ENCODE measurements around the gene UTP14A.
A peak's percentile ranks its signal among the peaks of the same experiment; 100 is the strongest.

The UTP14A gene

GRCh38 chrX:129932016-129932820, 26.3 kb downstream of the UTP14A start:
- Mint-ChIP-seq H3K4me3 (peak overlapping the region; percentile 92), H3K27ac (peak overlapping the region; percentile 97), H3K27me3 (no peaks in the 10 kb centered on the region), H3K4me1 (peaks cover 6% of the 10 kb centered on the region), H3K9me3 (no peaks in the 10 kb centered on the region), H3K36me3 (peaks cover 1% of the 10 kb centered on the region)
- DNase-seq (ENCODE audit: low spot score in 2 of 2) (peak; percentile 57 to 58), ATAC-seq (ENCODE audit: low read depth) (peak; percentile 67)

DNA sequence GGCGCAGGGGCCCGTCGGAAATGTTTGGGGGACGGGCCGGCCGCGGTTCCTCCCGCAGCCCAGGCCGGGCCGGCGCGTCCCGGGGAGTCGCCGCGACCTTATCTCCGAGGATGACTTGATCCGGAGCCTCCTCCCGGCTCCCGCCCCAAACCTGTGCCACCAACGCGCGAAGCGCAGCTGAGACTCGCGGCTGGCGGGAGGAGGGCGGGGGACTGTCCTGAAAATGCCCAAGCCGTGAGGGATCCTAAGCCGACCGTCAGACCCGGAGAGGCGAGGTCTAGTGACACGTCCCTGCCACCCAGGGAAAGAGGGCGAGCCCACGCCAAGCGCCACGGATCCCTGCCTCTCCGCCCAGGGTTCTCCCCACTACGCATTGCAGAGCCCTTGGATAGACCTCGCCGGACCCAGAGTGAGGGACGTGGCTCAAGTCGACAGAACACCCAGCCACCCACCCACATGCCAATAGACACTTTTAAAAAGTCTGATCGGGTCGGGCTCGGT, 26.9 kb downstream of the UTP14A start:
- Mint-ChIP-seq H3K4me3 (peak overlapping the region; percentile 78), H3K4me1 (peaks cover 6% of the 10 kb centered on the region), H3K27ac (no peak overlapping the region), H3K9me3 (no peaks in the 10 kb centered on the region), H3K36me3 (no peaks in the 10 kb centered on the region), H3K27me3 (no peaks in the 10 kb centered on the region)
- no peak for ATAC-seq (ENCODE audit: low read depth)
- DNase-seq (ENCODE audit: low spot score in 2 of 2): no peak

- H3K4me1 Mint-ChIP-seq: peaks cover 6% of the 10 kb centered on the region
- no peak overlapping the region for H3K27ac Mint-ChIP-seq
- H3K9me3 Mint-ChIP-seq: no peaks in the 10 kb centered on the region
- H3K27me3 Mint-ChIP-seq: no peaks in the 10 kb centered on the region
- ATAC-seq (ENCODE audit: low read depth): no peak
- no peaks in the 10 kb centered on the region for H3K36me3 Mint-ChIP-seq
- H3K4me3 Mint-ChIP-seq: peak overlapping the region; percentile 71
- no peak for DNase-seq (ENCODE audit: low spot score in 2 of 2)
Measured at GRCh38 chrX:129933700-129934099, 27.7 kb downstream of the UTP14A start.

- ATAC-seq (ENCODE audit: low read depth) (no peak), DNase-seq (ENCODE audit: low spot score in 2 of 2) (no peak)
- Mint-ChIP-seq H3K27me3 (no peaks in the 10 kb centered on the region), H3K4me1 (peaks cover 6% of the 10 kb centered on the region), H3K9me3 (no peaks in the 10 kb centered on the region), H3K36me3 (no peaks in the 10 kb centered on the region), H3K27ac (no peak overlapping the region), H3K4me3 (no peak overlapping the region)
Measured at GRCh38 chrX:129934461-129934860, 28.5 kb downstream of the UTP14A start.

- H3K4me3 Mint-ChIP-seq: no peak overlapping the region
- H3K36me3 Mint-ChIP-seq: no peaks in the 10 kb centered on the region
- no peaks in the 10 kb centered on the region for H3K27me3 Mint-ChIP-seq
- no peak overlapping the region for H3K27ac Mint-ChIP-seq
- H3K9me3 Mint-ChIP-seq: no peaks in the 10 kb centered on the region
- H3K4me1 Mint-ChIP-seq: peaks cover 6% of the 10 kb centered on the region
- ATAC-seq (ENCODE audit: low read depth): no peak
- no peak for DNase-seq (ENCODE audit: low spot score in 2 of 2)
Measured at GRCh38 chrX:129934952-129935351, 29.0 kb downstream of the UTP14A start.

DNA sequence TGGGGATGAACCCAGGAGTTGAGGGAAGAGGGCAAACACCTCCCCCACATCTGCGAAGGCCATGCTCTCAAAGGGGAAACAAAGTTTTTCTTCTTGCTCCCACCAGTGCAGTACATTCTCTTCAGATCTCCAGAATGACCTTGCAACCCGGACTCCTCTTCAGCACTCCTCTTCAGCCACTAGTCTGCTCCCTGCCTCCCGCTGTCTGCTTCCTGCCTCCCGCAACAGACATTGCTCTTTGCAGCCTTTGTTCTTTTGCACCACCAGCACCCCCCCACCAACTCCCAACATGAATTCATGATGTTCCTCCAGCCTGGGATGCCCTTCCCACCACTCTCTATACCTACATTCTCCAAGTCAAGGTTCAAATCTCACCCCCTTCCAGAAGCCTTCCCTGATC, 32.1 kb downstream of the UTP14A start:
- Mint-ChIP-seq H3K36me3 (no peaks in the 10 kb centered on the region), H3K4me3 (no peak overlapping the region), H3K9me3 (no peaks in the 10 kb centered on the region), H3K4me1 (peaks cover 2% of the 10 kb centered on the region), H3K27ac (no peak overlapping the region), H3K27me3 (peaks cover 2% of the 10 kb centered on the region)
- ATAC-seq (ENCODE audit: low read depth) (no peak), DNase-seq (ENCODE audit: low spot score in 2 of 2) (no peak)

DNA sequence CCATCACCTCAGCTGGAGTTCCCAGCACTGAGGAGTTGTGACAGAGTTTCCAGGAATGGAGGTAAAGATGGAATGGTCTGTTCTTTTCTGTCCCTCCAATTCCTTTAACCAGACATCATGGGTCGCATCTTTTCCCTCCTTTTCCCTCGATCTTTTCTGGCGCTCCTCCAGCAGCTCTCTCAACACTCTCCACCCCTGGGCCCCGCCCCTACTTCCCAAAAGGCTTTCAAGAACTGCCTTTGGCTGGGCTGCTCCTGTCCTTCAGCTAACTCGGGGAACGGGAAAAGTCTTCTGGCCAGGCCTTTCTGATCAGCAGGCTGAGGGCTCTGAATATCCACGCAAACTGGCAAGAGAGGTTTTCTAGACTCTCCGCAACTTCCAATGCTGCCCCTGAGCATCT, 34.0 kb downstream of the UTP14A start:
- Mint-ChIP-seq H3K27ac (no peak overlapping the region), H3K27me3 (peaks cover 2% of the 10 kb centered on the region), H3K9me3 (no peaks in the 10 kb centered on the region), H3K4me1 (no peaks in the 10 kb centered on the region), H3K36me3 (no peaks in the 10 kb centered on the region), H3K4me3 (no peak overlapping the region)
- ATAC-seq (ENCODE audit: low read depth) (no peak), DNase-seq (ENCODE audit: low spot score in 2 of 2) (no peak)

DNA sequence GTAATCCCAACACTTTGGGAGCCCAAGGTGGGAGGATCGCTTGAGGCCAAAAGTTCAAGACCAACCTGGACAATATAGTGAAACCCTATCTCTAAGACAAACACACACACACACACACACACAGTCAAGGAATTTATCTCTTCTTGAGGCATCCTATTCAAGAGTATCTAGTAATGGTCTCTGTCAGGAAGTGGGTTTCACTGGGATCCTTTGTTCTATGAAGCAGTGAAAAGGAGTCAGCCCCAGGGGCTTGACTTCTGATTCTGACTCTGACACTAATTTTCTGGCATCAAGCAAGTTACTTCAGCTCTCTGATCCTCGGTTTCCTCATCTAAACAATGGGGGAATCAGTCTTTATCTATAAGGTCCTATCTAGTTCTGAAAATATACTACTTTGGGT, 34.8 kb downstream of the UTP14A start:
- H3K9me3 Mint-ChIP-seq: no peaks in the 10 kb centered on the region
- no peaks in the 10 kb centered on the region for H3K36me3 Mint-ChIP-seq
- no peak overlapping the region for H3K27ac Mint-ChIP-seq
- no peak overlapping the region for H3K4me3 Mint-ChIP-seq
- H3K4me1 Mint-ChIP-seq: no peaks in the 10 kb centered on the region
- ATAC-seq (ENCODE audit: low read depth): no peak
- H3K27me3 Mint-ChIP-seq: peaks cover 2% of the 10 kb centered on the region
- no peak for DNase-seq (ENCODE audit: low spot score in 2 of 2)

GRCh38 chrX:129945131-129945530, 39.2 kb downstream of the UTP14A start:
- Mint-ChIP-seq H3K9me3 (no peaks in the 10 kb centered on the region), H3K27me3 (peaks cover 2% of the 10 kb centered on the region), H3K27ac (no peak overlapping the region), H3K4me3 (no peak overlapping the region), H3K36me3 (no peaks in the 10 kb centered on the region), H3K4me1 (no peaks in the 10 kb centered on the region)
- DNase-seq (ENCODE audit: low spot score in 2 of 2): no peak
- ATAC-seq (ENCODE audit: low read depth): no peak

DNA sequence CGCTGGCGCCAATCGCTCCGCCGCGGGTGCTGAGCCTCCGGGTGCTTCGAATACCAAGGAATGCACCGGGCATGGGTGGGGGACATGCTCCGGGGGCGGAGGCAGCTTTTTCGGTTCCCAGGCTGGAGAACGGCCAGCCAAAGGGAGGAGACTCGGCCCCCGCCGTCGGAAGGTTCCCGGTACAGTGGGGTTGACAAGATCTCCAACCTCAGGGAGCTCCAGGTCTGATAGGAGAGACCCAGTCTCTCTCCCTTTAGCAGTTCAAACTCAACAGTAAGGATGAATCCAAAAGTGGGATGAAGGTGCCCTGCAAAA, 47.3 kb downstream of the UTP14A start:
- H3K4me1 Mint-ChIP-seq: peaks cover 18% of the 10 kb centered on the region
- ATAC-seq (ENCODE audit: low read depth): no peak
- no peaks in the 10 kb centered on the region for H3K9me3 Mint-ChIP-seq
- H3K27ac Mint-ChIP-seq: peak overlapping the region; percentile 99
- no peaks in the 10 kb centered on the region for H3K27me3 Mint-ChIP-seq
- DNase-seq (ENCODE audit: low spot score in 2 of 2): no peak
- H3K4me3 Mint-ChIP-seq: peak overlapping the region; percentile 87
- peaks cover 2% of the 10 kb centered on the region for H3K36me3 Mint-ChIP-seq

DNA sequence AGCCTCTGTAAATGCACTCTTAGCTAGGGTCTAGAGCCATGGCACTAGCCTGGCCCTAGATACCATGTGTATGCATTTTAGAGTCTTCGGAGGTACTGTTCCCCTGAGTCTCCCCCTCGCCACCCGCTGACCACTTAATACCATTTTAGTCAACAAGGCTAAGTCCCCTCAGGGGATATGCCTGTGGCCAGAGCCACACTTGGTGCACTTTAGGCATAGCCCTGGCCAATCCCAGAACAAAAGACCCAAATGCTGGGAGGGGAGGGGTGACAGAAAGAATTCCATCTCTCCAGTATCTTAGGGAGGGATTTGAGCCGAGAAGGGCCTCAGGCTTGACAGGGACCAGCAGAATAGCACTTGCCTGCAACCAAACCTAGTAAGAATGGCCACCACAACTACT, 47.9 kb downstream of the UTP14A start:
- no peak overlapping the region for H3K27ac Mint-ChIP-seq
- no peaks in the 10 kb centered on the region for H3K27me3 Mint-ChIP-seq
- no peaks in the 10 kb centered on the region for H3K9me3 Mint-ChIP-seq
- no peak for ATAC-seq (ENCODE audit: low read depth)
- peaks cover 18% of the 10 kb centered on the region for H3K4me1 Mint-ChIP-seq
- H3K4me3 Mint-ChIP-seq: peak overlapping the region; percentile 44
- DNase-seq (ENCODE audit: low spot score in 2 of 2): no peak
- peaks cover 2% of the 10 kb centered on the region for H3K36me3 Mint-ChIP-seq

DNA sequence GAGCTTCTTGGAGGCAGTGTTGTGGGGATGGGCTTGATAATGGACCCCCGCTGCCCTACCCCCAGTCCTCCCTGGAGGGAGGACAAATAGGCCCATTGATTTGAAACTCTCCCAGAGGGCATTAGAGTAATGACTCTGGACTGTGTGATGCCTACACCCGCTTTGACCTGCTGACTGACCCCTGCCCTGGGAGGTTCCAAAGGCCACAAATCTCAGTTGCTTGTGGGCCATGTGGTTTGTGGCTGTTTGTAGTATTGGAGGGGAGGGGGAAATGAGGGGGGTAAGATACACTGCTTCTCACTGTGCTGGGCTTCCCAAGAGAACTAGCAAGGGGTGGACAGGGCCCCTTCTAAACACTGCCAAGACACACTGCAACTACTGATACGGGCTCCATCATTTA, 48.8 kb downstream of the UTP14A start:
- DNase-seq (ENCODE audit: low spot score in 2 of 2) (no peak), ATAC-seq (ENCODE audit: low read depth) (no peak)
- Mint-ChIP-seq H3K27ac (no peak overlapping the region), H3K4me1 (peaks cover 19% of the 10 kb centered on the region), H3K4me3 (no peak overlapping the region), H3K27me3 (no peaks in the 10 kb centered on the region), H3K36me3 (peaks cover 2% of the 10 kb centered on the region), H3K9me3 (no peaks in the 10 kb centered on the region)

DNA sequence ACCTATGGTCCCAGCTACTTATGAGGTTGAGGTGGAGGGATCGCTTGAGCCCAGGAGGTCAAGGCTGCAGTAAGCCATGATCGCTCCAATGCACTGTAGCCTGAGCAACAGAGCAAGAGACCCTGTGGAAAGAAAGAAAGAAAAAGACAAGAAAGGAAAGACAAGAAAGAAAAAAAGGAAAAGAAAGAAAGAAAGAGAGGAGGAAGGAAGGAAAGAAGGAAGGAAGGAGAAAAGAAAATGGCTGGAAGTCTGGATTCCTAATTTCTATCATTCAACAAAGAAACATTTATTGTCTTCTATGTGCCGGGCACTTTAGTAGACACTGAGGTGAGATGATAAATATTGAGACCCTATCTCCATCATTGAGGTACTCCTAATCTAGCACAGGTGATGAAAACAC, 49.7 kb downstream of the UTP14A start:
- DNase-seq (ENCODE audit: low spot score in 2 of 2) (no peak), ATAC-seq (ENCODE audit: low read depth) (no peak)
- Mint-ChIP-seq H3K36me3 (peaks cover 2% of the 10 kb centered on the region), H3K27ac (no peak overlapping the region), H3K4me3 (peak overlapping the region; percentile 51), H3K9me3 (no peaks in the 10 kb centered on the region), H3K27me3 (no peaks in the 10 kb centered on the region), H3K4me1 (peaks cover 22% of the 10 kb centered on the region)

- H3K27me3 Mint-ChIP-seq: no peaks in the 10 kb centered on the region
- no peak for DNase-seq (ENCODE audit: low spot score in 2 of 2)
- peaks cover 2% of the 10 kb centered on the region for H3K36me3 Mint-ChIP-seq
- peak overlapping the region; percentile 59 for H3K4me3 Mint-ChIP-seq
- H3K9me3 Mint-ChIP-seq: no peaks in the 10 kb centered on the region
- no peak overlapping the region for H3K27ac Mint-ChIP-seq
- H3K4me1 Mint-ChIP-seq: peaks cover 22% of the 10 kb centered on the region
- ATAC-seq (ENCODE audit: low read depth): no peak
Measured at GRCh38 chrX:129956145-129956544, 50.2 kb downstream of the UTP14A start.

- DNase-seq (ENCODE audit: low spot score in 2 of 2) (no peak), ATAC-seq (ENCODE audit: low read depth) (no peak)
- H3K4me3 Mint-ChIP-seq: peak overlapping the region; percentile 72
- H3K9me3 Mint-ChIP-seq: no peaks in the 10 kb centered on the region
- H3K27me3 Mint-ChIP-seq: no peaks in the 10 kb centered on the region
- no peak overlapping the region for H3K27ac Mint-ChIP-seq
- peaks cover 2% of the 10 kb centered on the region for H3K36me3 Mint-ChIP-seq
- peaks cover 24% of the 10 kb centered on the region for H3K4me1 Mint-ChIP-seq
Measured at GRCh38 chrX:129956765-129957164, 50.8 kb downstream of the UTP14A start.

All from memory B cell (primary cell).